Left renal cortex interstitium (tissue), 4 donors: ENCODE measurements around the gene HLA-DMB. TPM values are rescaled to one million over a fixed set of nuclear protein-coding genes. Genes with fewer than 3 reads are reported as not detected.
A peak's percentile ranks its signal among the peaks of the same experiment; 100 is the strongest.

Experiments used
- DNase-seq, 4 donors: peaks; one replicate each; pipeline ENCODE4 v3.0.0-alpha.2; 2013; ENCODE audit warnings: low read depth in 4 of 4, low spot score in 2 of 4, missing footprints in 1 of 4
- polyA plus RNA-seq, 4 donors: library from polyadenylated mRNA; unstranded; fragments of 120-200 nt; gene quantifications; one replicate each; pipeline ENCODE4 v1.2.1, GENCODE V29; 2013; ENCODE audit not compliant: insufficient read length in 4 of 4

HLA-DMB gene
- polyA plus RNA-seq = 10 to 100 TPM; 67.0 to 71.1 (median 68.7) TPM

- DNase-seq = peak; percentile 63 to 82 (median 78)
These were observed at the start of gene HLA-DMB for GRCh38 chr6:32940656-32941213. Gene HLA-DMB, minus strand, starts transcription at chr6:32941028. Its CDS starts 221 bp downstream, at chr6:32940807.

GRCh38 chr6:32989368-32989767 is 48.5 kb upstream of the HLA-DMB start:
- DNase-seq = no peak

GRCh38 chr6:32984622-32985389 is 44.0 kb upstream of the HLA-DMB start:
- DNase-seq = peak in 3 of 4 donors; percentile 69 to 76 (median 70)

- DNase-seq = no peak
These were observed 43.3 kb upstream of the HLA-DMB start for GRCh38 chr6:32983964-32984621.

GRCh38 chr6:32983493-32983848 is 42.6 kb upstream of the HLA-DMB start:
- no peak for DNase-seq

GRCh38 chr6:32982702-32983492 is 42.1 kb upstream of the HLA-DMB start:
- no peak for DNase-seq

GRCh38 chr6:32982084-32982701 is 41.4 kb upstream of the HLA-DMB start:
- no peak for DNase-seq

- no peak for DNase-seq
These were observed 39.7 kb upstream of the HLA-DMB start for GRCh38 chr6:32980488-32981038.

GRCh38 chr6:32979720-32980487 is 39.1 kb upstream of the HLA-DMB start:
- no peak for DNase-seq

GRCh38 chr6:32977953-32978324 is 37.1 kb upstream of the HLA-DMB start:
- DNase-seq = no peak

- DNase-seq = no peak
These were observed 36.6 kb upstream of the HLA-DMB start for GRCh38 chr6:32977272-32977952.

- DNase-seq = no peak
These were observed 35.7 kb upstream of the HLA-DMB start for GRCh38 chr6:32976334-32977069.

- DNase-seq = no peak
These were observed 35.1 kb upstream of the HLA-DMB start for GRCh38 chr6:32975886-32976285.

GRCh38 chr6:32974541-32975308 is 33.9 kb upstream of the HLA-DMB start:
- no peak for DNase-seq

- no peak for DNase-seq
These were observed 33.1 kb upstream of the HLA-DMB start for GRCh38 chr6:32974016-32974333.

GRCh38 chr6:32973144-32974015 is 32.6 kb upstream of the HLA-DMB start:
- no peak for DNase-seq
